Activated CD8-positive, alpha-beta memory T cell treated with anti-CD3 and anti-CD28 coated beads for 4 hours (primary cell): ENCODE measurements around the gene CYB561D2.

Experiments
- DNase-seq, 2 donors: peaks; one replicate each; pipeline ENCODE4 v3.0.0-alpha.2; 2020; ENCODE audit warnings: low read depth in 2 of 2

CYB561D2 gene

DNA sequence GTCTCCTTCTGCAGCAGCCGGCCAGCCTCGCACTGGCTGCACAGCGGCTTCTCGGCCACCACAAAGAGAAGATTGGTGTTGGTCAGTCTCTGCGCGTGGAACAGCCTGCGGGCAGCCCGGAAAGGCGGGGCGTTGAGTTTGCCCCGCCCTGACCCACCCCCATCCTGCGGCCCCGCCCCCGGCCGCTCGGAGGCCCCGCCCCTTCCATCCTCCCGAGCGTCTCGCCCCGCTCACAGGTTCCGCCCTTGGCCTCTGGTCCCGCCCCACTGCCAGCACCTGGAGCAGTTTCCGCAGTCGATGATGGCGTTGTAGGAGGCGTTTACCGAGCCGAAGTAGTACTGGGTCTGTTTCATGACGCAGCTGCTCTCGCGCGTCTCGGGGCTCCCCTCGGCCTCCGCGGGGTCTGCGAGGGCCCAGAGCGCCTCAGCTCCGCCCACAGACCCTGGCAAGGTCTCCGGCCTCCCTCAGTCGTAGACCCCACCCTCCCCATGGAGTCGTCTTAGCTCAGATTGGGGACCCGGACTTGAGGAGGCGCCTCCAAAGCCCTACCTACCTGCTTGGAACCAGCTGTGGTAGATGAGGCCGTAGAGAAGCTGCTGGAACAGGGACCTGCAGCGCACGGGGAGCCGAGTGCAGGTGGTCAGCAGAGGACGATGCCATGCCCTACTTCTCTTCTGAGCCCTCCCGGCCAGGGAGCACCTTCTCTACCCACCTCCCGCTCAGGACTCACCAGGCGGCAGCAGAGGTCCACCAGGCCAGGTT, 14.6 kb downstream of the CYB561D2 start:
- DNase-seq: peak; percentile 87 to 89

DNA sequence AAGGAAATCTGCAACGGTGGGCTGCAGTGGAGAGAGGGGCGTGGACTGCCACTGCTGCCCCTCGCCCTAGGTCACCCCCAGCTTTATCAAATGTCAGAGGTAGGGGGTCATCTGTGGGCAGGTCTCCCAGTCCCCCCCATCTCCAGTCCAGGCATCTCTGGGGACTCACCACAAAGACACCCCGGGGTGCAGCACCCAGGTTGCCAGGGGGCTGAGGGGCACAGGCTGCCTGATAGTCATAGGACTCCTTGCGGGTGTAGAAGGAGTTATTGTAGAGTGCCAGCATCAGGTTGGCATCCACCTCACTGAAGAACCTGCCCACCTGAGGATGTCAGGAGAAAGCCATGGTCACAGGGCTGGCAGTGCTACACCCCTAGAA, 15.2 kb downstream of the CYB561D2 start:
- DNase-seq: no peak

DNA sequence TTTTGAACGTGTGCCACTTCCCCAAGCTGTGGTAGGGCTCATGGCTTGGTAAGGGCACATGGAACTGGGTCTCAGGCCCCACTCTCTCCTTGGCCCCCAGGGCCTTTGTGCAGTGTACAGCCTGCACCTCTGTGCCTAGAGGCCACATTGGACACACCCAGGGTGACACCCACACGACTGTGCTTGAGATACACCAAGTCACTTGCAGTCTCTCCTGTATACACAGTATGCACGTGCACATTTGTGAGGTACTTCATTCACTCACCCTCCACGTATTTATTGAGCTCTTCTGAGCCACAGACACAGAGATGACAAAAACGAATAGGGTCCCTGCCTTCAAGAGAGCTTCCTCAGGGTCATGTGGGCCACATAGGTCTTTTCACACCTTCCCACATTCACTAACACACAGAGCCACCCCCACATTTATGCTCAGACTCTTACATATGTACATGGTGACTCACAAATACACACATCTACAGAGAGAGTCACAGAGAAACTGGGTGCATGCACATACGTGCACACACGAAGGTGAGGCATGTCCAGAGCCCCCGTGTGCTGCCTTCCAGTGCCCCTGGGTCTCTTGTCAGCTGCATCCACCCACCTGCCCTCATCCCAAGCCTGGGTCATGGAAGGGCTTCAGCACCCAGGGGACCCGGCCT, 18.5 kb downstream of the CYB561D2 start:
- DNase-seq: no peak

DNA sequence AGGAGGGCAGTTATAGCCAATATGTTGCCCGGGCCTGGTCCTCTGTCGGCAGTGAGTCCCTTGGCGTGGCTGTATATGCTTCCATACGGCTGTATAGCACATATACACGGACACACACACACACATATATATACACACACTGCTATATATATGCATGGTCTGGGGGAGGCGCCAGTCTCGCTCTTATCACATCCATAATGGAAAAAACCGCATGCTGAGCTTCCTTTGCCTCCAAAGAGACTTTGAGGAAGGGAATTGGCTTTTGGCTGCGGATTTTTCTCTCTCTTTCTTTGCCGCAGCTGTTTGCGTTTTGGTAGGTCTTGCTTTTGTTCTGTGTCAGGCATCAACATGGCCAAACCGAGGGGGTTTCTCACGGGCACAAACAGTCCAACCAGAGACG, 19.9 kb downstream of the CYB561D2 start:
- no peak for DNase-seq

DNA sequence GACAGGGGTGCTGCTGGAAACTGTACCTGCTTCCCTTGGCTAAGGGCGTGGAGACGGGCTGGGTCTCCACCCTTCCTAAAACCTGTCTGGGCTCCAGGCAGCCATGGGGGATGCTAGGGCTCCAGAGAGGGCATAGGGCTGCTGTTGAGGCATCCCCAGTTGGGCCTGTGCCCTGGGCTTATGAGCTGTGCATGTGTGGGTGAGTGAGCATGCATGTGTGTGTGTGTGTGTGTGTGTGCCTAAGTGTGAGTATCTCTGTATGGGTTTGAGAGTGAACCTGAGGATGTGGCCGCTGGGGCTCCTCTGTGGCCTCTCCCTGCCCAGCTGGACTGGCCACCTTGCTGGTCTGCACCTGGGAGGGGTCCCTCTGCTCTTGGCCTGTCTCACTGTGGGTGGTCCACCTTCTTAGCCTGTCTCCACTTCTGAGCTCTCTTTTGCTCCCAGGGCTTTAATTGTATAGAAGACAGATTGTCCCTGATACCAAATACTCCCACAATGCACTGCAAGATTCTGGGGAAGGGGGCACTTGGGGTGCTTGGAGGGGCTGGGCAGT, 20.5 kb downstream of the CYB561D2 start:
- DNase-seq: no peak

DNA sequence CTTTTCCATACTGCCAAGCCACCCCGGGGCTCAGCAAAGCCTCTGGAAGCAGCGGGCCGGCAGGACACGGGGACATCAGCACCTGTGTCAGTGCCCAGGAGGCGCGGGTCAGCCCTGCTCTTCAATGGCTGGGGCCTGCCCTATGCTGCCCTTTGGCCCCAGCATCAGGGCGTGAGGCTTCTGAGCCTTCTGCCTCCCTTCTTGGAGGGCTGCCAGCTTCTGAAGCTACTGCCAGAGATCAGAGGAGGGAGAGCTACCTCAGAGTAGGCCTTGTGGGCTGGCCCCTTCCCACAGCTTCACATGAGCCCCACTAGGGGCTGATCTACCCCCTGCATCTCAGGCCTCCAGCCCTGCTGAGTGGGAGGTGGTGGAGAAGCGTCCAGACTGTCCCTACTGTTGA, 21.7 kb downstream of the CYB561D2 start:
- no peak for DNase-seq

DNA sequence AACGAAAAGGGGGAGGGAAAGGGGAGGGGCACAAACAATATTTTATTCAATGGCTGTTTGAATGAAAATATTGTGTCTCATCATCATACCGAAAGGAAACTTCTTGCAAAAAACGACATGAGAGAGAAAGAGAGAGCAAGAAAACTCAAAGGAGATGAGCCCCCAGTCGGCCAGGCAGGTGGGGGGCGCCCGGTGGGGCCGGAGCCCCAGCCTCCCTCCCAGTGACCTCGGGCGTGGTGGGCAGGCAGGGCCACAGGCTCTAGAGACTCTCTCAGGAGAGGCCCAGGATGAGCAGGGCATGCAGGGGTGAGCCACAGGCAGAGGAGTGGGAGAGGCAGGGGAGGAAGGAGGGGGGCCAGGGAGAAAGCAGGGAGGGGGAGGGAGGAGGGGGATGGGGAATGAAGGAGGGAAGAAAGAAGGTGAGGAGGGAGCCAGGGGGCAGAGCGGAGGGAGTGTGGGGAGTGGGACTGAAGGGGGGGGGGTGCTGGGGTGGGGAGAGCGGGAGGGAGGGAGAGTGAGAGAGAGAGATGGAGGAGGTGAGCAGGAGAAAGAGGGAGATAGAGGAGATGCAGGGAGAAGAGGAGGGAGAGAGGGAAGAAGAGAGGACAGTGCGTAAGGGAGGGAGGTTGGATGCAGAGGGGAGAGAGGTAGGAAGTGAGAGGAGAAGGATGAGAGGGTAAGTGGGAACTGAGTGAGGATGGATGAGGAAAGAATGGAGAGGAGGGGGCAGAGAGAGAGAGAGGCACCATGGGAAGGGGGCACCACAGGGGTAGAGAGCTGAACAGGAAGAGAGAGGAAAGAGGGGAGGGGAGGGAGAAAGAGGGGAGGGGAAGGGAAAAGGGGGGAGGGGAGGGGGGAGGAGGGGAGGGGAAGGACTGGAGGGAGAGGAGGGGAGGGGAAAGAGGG, 22.7 kb downstream of the CYB561D2 start:
- no peak for DNase-seq

DNA sequence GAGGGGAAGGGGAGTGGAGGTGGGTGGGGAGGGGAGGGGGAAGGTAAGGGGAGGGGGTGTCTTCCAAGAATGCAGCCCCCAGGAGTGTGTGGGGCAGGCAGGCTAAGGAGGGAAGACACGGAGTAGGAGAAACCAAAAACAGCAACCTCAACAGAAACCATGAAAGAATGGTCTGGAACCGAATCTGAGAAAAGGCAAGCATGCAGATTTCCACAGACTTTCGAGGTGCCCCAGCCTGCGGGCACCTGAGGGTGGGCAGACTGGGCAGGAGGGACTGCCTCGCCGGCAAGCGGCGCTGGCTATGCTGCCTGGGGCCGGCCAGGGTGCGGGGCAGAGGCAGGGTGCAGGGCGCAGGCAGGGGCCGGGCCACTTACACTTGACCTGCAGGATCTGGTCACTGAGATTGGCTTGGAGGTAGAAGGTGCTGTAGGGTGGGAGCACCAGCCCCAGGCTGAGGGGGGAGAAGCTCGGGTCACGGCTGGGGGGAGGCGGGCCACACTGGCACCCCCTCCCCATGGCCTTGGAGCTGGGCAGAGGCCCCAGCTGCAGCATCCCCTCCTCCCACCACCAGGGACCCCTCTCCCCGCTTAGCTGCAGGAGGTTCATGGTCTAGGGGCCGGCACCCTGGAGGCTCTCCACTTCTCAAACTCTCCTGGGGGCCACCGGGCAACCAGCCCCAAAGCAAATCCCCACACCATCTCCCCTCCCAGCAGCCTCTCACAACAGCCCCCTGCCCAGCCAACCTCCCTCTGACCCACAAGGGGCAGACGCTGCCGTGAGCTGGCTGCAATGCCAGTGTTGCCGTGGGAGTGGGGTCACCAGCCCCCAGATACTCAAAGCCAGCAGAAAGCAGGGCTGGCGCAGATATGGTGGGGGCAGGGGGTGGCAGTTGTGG, 23.9 kb downstream of the CYB561D2 start:
- no peak for DNase-seq

DNA sequence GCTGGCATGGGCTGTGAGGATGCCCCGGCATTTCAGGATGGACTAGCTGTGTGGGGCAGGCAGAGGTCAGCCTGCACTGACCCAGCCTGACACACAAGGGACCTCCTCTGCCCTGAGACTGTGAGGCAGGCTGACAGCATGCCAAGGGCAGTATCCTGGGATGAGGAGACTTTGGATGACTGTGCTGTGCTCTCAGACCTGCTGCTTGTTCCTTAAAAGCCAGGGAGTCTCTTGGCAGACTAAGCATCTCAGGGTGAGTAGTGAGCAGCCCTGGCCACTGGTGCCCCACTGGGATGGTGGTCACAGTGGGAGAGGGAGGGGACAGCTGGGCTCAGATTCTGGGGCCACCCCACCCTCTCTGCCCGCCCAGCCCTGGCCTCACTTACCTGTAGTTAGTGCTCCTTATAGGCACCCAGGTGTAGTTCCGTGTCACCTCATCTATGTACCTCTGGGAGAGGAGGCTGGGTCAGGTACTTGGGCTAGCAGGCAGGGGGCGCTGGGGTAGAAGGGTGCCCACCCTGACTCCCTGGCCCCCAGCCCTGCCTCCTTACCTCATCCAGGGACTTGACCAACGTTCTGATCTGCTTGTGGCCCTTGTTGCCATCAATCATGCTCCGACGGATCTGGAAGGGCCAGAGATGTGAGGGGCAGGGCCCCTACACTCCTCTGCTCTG, 24.7 kb downstream of the CYB561D2 start:
- DNase-seq: no peak

DNA sequence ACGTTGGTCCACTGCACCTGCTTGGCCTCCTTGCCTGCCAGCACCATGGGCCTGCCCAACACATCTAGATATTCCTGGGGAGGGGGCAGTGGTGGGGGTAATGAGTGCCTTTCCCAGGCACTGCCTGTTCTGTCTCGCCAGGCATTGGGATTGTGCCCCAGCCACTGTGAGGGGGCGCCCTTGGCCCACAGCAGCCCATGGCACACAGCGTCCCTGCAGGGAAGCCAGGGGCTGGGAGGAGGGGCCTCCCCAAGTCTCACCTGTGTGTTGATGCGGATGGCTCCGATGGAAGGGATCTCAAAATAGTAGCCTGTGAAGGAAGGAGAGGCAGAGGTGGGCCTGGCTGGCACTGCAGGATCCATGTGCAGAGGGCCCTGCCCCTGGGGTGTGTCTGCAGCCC, 27.4 kb downstream of the CYB561D2 start:
- DNase-seq: no peak

DNA sequence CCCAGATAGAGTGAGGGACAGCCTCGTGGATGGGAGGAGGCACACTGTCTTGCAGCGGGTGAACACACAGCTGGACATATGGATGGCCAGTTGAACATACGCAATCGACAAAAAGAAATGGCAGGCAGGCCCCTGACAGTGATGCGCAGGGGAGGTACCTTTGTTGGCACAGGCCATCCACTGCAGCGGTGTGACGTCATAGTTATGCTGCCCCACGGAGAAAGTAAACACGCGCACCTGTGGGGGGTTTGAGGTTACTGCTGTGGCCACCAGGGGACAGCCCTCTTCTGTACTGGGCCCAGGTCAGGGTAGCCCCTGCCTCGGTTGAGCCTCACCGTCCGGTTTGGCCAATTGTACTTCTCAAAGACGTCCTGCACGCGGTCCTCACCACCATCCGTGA, 28.1 kb downstream of the CYB561D2 start:
- DNase-seq: no peak

DNA sequence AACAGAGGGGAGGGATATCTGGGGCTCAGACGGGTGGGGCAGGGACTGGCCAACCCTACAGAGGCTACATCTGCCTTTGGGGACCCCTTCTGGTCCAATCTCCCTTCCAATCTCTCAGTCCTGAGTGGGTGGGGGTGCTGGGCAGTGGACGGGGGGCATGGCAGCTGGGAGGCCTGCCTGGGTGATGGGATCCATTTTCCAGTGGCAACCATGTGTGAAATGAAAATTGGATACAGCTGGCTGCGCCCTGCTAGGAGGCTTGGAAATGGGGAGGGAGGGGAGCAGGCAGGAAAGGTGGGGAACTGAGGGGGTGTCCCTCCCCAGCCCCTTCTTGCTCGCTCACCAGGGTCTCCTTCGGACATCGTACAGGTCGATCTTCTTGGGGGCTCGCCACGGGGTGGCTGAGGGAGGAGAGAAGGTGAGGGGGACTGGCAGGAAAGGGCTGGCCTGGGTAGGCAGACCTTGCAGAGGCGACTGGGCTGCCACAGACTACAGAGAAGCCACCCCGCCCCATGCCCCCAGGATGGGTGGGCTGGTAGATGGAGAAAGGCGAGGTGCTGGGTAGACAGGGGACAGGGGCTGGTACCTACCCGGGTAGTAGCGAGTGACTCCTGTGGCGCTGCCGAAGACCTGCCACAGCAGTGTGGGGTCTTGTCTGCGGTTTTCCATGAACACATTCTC, 29.9 kb downstream of the CYB561D2 start:
- DNase-seq: no peak

DNA sequence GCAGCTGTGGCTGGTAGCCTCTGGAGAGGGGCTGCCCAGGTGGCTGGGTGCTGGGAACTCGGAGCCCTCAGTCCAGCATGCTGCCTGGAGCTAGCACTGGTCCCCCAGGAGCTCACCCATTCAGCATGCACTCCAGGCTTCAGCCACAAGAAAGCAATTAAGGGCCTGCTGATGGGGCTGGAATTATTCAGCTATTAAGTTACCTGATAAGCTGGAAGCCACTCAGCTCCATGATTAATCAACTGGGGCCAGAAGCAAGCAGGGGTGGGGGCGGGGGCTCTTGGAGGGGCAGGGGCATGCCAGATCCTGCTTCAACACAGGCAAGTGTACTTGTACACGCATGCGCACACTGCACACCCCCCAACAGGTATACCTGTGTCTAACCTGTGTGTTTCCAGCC, 30.7 kb downstream of the CYB561D2 start:
- no peak for DNase-seq

DNA sequence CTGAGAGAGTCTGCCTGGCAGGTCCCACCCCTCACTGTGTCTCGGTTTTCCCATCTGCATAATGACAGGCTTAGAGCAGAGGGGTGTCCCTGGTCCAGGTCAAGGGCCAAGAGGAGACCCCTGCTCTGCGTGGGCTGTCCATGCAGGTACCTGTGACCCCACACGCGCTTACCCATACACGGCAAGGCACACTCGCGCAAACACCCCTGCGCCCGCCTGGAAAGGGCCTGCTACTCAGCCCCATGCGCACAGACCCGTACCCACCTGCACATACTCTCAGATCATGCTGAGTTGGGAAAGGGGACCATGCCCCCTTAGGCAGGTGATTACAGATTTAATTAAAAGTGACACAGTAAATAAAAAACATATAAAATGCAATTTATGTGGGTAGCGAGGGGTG, 32.1 kb downstream of the CYB561D2 start:
- no peak for DNase-seq

DNA sequence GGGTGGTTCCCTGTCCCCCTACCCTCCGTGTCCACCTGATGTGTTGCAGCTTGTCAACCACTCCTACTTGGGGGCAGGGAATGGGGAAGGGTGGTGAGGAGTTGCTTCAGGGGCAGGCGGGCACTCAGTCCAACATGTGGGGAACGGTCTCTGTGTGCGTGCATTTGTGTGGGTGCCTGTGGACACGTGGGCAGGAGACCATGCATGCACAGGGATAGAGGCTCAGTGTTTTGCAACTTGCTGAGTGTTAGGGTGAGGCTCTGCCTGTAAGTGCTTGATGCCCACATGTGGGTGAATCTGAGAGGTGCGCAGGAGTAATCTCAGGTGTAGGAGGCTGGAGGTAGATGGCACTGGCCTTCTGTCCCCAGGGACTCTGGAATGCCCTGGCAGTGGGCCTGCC, 33.1 kb downstream of the CYB561D2 start:
- DNase-seq: no peak

DNA sequence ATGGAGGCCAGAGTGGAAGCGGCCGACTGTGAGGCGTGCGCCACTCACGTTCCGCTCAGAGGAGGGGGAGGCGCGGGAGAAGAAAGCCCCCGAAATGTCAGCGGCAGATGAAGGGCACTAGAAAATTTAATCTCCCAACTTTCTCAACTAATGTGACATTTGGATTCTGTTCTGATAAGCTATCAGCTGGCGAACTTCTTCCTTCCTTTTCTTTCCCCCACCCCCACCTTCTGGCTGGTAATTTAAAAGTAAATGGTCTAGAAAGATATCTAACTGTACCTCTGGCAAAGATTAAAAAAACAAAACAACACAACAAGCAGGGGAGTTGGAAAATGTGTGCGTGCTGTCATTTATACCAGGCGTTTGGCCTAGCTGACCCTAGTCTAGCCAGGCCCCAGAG, 35.1 kb downstream of the CYB561D2 start:
- DNase-seq: no peak

DNA sequence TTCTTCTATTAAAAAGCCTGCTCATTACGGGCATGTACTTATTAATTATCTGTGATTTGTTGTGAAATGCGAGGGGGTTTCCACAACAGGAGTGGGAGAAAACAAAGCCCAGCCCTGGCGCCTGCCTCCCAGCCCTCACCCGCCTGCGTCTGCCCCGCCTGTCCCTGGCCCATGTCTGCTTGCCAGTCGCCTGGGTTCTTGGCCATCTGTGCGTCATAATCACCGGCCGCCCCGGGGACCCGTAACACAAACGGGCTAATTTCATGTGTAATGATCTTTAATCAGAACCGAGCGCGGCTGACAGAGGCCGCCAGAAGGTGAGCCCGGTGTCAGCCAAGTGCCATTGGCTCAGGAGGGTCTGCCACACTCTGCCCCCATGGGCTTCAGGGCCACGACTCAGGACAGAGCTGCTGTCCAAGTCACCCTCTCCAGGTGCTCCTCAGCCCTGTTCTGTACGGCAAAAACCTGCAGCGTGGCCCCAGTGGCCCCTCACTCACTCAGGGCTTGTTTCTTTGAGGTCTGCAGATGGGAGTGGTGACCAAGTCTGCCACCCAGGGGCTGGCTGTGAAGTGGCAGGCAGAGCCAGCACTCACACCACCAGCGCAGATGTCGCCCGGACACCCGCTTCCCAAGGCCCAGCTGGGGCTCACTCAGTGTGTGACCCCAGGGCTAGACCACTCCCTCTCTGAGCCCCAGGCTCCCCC, 37.5 kb downstream of the CYB561D2 start:
- DNase-seq: no peak

DNA sequence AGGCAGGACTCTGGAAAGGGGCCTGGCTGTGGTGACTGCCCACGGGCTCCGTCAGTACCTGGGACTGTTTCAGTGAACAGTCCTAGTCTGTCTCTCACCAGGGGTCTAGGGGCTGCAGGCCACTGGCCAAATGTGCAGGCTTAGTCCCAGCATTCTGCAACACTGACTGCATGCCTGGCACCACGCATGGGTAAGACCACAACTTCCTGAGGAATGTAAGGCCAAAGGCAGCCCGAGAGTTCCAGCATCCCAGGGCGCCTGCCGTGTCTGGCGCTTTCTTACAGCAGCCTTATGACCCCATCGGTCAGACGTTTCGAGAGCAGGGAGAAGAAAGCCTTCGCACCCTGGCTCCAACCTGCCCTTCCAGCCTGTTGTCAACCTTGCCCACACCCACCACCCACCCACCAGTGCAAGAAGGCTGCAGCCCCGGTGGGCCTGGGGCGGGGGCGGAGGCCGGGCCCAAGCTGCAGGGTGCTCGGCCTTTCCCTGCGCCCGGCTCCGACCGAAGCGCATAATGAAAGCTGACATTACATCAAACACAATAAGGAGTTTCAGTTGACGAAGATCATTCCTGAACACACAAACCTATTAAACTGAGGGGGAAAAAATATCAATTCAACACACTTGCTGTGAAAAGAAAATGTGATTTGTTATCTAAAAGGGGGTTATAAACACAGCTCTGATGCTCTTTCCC, 38.2 kb downstream of the CYB561D2 start:
- DNase-seq: no peak

DNA sequence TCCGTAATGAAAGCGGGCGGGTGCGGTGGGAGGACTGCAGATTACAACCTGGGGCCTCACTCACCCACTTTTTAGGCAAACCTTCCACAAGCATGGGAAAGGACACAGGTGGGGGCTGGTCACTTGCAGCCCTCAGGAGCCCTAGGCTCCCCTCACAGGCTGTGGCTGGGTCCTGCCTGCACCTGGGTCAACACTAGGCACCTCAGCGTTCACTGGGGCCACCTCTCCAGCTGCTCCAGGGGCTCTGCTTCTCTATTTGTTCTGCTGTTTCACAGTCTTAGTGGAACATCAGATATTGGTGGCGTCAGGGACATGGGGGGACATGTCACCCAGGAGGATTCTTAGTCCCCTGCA, 38.7 kb downstream of the CYB561D2 start:
- no peak for DNase-seq
